ENCODE results near the gene PGBD5. TPM values are rescaled to one million over a fixed set of nuclear protein-coding genes. Genes with fewer than 3 reads are reported as not detected.

Gene PGBD5
- polyA plus RNA-seq, 1 of the 3 experiments (the other 2 are of a cell fraction) = 0.15 TPM

GRCh38 chr1:230401101-230401500 lies 25.0 kb downstream of the PGBD5 start (continued):
- TF ChIP-seq RFX5 (IDR thresholded peaks at IDR 0.05; ENCODE audit: low read length) = no peak
- no peak for TF ChIP-seq JUND (IDR thresholded peaks at IDR 0.05)
- TF ChIP-seq NRF1 (IDR thresholded peaks at IDR 0.05; ENCODE audit: low read depth, low read length) = no peak
- TF ChIP-seq RXRA (IDR thresholded peaks at IDR 0.05; ENCODE audit: borderline replicate concordance, low read depth) = no peak
- TF ChIP-seq REST (IDR thresholded peaks at IDR 0.05; ENCODE audit: low read depth, low read length) = no peak

- Histone ChIP-seq H3K79me2 (ENCODE audit: insufficient read depth) (no peaks in the 10 kb centered on the region), H4K20me1 (ENCODE audit: insufficient read depth) (no peaks in the 10 kb centered on the region), H3K36me3 (replicated peaks in 1 of 2; ENCODE audit: control insufficient read depth in 1 of 2, insufficient read depth in 2 of 2, low read length in 1 of 2) (no peaks in the 10 kb centered on the region), H3K9ac (no peak overlapping the region), H3K27ac (ENCODE audit: low read depth in 2 of 2, low read length in 1 of 2) (no peak overlapping the region), H3K9me2 (no peaks in the 10 kb centered on the region), H3K4me3 (ENCODE audit: low read depth in 2 of 2, low read length in 1 of 2) (no peak overlapping the region), H3K4me1 (ENCODE audit: control insufficient read depth in 1 of 2, insufficient read depth in 2 of 2, low read depth in 1 of 2, low read length in 1 of 2) (peaks cover 0 to 19% of the 10 kb centered on the region in 2 experiments; a peak in 1 of 4 replicates), H3K27me3 (ENCODE audit: insufficient read depth) (no peaks in the 10 kb centered on the region), H3K9me3 (no peaks in the 10 kb centered on the region), H3K4me2 (no peak overlapping the region), H2AFZ (ENCODE audit: low read depth) (no peak overlapping the region), H3F3A (replicated peaks; ENCODE audit: insufficient read depth) (no peaks in the 10 kb centered on the region)
- no peak for TF ChIP-seq MAX (IDR thresholded peaks at IDR 0.05; ENCODE audit: low read depth)
- TF ChIP-seq FOXM1 (IDR thresholded peaks at IDR 0.05; ENCODE audit: low read depth) = no peak
- TF ChIP-seq TEAD4 (IDR thresholded peaks at IDR 0.05; ENCODE audit: borderline replicate concordance, insufficient read depth) = no peak
- no peak for TF ChIP-seq ZBTB33 (IDR thresholded peaks at IDR 0.05; ENCODE audit: borderline replicate concordance, low read depth)
- no peak for TF ChIP-seq GATA2 (CRISPR knock-in tag; IDR thresholded peaks at IDR 0.05)
- no peak for TF ChIP-seq POLR2AphosphoS5 (IDR thresholded peaks at IDR 0.05; ENCODE audit: low read depth, low read length)
- no peak for DNase-seq
- CTCF ChIA-PET = interaction anchor here (1.1 kb wide), 1 partner anchor 12 kb away, joined by 3 read pairs; no protein-coding TSS in a partner anchor
- 61% methylated on average over 8 of the region's 8 CpGs for WGBS (ENCODE audit: low lambda C conversion rate)
- POLR2A ChIA-PET = no interaction called here
These were observed 26.2 kb downstream of the PGBD5 start for GRCh38 chr1:230400007-230400344.

Measured in SK-N-SH (cell line).